ENCODE measurements around the gene TMEM114. TPM values are rescaled to one million over a fixed set of nuclear protein-coding genes. Genes with fewer than 3 reads are reported as not detected.
A peak's percentile ranks its signal among the peaks of the same experiment; 100 is the strongest.
"Not testable (repeated sequence)": the region's sequence is repeated elsewhere in the genome, so short reads cannot be mapped to it uniquely, and the experiment has no call there.

TMEM114 gene
- total RNA-seq, 1 donor, result not detected

DNA sequence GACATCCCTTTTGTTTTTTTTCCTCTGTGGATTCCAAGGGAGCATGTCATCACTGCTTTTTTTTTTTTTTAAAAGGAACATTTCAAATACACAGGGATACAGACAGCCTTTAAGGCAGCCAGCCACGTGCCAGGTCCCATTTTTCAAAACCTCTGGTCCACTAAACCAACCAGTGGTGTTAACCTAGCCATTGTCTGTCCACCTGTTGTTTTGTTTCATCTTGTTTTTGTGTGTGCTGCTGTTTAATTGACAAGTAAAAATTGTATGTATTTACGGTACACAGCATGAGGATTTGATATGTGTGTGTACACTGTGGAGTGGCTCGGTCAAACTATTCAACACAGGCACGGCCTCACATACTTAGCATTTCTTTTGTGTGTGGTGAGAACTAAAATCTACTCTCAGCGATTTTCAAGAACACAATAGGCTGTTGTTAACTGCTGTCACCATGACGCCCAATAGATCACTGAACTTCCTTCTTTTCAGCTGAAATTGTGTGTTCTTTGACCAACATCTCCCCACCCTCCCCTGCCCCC is 19.2 kb downstream of the TMEM114 start:
- H3K4me3 ChIP-seq (ENCODE audit: low read depth, low read length), result no peak overlapping the region
- DNase-seq (ENCODE audit: low read depth), result no peak
- TF ChIP-seq, protein P1, sequence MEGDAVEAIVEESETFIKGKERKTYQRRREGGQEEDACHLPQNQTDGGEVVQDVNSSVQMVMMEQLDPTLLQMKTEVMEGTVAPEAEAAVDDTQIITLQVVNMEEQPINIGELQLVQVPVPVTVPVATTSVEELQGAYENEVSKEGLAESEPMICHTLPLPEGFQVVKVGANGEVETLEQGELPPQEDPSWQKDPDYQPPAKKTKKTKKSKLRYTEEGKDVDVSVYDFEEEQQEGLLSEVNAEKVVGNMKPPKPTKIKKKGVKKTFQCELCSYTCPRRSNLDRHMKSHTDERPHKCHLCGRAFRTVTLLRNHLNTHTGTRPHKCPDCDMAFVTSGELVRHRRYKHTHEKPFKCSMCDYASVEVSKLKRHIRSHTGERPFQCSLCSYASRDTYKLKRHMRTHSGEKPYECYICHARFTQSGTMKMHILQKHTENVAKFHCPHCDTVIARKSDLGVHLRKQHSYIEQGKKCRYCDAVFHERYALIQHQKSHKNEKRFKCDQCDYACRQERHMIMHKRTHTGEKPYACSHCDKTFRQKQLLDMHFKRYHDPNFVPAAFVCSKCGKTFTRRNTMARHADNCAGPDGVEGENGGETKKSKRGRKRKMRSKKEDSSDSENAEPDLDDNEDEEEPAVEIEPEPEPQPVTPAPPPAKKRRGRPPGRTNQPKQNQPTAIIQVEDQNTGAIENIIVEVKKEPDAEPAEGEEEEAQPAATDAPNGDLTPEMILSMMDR (IDR thresholded peaks at IDR 0.05; ENCODE audit: insufficient read depth, low read depth, low read length), result no peak

DNA sequence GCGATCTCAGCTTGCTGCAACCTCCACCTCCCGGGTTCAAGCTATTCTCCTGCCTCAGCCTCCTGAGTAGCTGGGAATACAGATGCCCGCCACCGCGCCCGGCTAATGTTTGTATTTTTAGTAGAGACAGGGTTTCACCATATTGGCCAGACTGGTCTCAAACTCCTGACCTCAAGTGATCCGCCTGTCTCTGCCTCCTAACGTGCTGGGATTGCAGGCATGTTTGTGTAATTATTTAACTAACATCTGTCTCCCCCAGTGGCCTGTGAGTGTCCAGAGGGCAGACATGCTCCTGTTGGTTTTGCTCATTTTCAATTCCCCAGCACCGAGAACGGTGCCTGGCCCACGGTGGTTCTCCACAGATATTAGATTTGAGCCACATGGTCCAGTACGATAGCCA is 19.9 kb downstream of the TMEM114 start:
- not testable (repeated sequence) for H3K4me3 ChIP-seq (ENCODE audit: low read depth, low read length); DNase-seq (ENCODE audit: low read depth)

DNA sequence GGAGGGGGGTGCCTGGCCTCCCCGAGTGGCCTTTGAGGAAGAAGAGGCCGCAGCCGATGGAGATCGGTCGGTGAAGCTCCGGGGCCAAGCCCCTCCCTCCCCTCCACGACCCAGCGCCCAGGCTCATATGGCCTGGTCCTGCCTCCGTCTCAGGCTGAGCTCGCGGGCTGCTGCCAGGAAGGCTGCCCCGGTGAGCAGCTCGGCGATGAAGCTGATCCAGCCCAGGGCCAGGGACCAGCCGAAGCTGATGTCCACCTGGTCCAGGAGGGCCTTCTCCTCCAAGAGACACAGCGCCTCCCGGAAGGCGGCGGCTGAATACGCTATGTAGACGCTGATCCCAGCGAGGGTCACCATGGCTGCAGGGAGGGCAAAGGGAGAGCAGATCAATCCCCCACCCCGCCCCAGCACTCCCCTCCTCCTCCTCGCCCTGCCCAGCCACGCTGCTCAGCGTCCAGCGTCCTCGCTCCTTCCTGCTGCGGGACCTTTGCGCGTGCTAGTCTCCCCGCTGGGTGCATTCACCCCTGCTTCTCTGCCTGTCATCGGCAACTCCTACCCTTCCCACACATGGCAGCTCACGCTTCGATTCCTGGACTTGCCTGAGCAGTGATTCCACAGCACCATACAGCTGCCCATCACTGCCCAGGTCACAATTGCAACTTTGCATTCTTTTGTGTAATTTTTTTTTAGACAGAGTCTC is 20.5 kb downstream of the TMEM114 start:
- no peak for DNase-seq (ENCODE audit: low read depth)
- TF ChIP-seq, protein P1 (IDR thresholded peaks at IDR 0.05; ENCODE audit: insufficient read depth, low read depth, low read length), result no peak
- no peak overlapping the region for H3K4me3 ChIP-seq (ENCODE audit: low read depth, low read length)

DNA sequence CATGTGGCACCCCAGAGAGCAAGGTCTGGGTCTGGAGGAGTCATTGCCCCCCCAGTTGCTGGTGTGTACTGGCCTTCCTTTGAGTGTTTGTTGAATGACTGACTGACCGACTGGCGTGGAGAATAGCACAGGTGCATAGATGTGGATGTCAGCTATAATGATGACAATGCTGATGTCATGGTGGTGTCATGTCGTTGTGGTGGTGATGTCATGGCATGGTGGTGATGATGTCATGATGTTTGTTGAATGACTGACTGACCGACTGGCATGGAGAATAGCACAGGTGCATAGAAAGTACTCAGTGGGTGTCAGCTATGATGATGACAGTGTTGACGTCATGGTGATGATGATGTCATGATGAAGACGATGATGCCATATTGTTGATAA is 22.1 kb downstream of the TMEM114 start:
- TF ChIP-seq, protein P1 (IDR thresholded peaks at IDR 0.05; ENCODE audit: insufficient read depth, low read depth, low read length), result no peak
- DNase-seq (ENCODE audit: low read depth), result no peak
- H3K4me3 ChIP-seq (ENCODE audit: low read depth, low read length), result no peak overlapping the region

DNA sequence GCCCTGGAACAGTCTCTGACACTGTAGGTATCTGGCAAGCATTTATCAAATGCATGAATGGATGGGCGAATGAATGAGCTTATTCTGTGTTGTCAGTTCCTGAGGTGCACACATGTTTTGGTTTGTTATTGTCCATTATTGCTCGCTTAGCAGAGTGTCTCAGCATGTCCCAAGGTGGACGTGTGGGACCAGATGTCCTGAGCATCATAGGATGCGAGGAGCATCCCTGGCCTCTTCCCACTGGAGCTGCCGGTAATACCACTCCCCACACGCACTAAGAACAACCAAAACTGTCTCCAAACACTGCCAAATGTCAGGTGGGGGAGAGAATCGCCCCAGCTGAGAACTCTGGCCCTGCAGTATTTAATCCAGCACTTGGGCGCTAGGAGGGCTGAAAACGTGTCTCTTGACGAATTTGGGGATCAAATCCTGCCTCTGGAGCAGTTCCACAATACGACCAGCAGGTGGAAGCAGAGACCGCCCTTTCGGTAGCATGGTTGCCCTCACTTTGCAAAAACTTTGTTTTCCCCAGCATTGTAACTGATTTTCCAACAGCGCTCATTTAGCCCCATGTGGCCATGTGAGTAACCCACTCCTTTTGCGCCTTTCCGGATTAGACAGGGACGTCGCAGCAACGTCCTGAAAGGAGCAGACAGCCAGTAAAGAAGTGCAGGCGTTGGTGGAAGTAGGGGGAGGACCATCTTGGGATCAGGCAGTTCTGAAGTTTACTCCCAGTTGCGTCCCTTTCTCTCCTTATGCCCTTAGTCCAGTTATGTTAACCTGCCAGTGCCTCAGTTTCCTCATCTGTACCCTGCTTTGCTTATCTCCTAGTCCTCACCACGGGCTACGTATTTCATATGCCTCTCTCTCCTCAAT is 22.7 kb downstream of the TMEM114 start:
- H3K4me3 ChIP-seq (ENCODE audit: low read depth, low read length), result no peak overlapping the region
- TF ChIP-seq, protein P1 (IDR thresholded peaks at IDR 0.05; ENCODE audit: insufficient read depth, low read depth, low read length), result peak; percentile 99
- peak; percentile 88 for DNase-seq (ENCODE audit: low read depth)

DNA sequence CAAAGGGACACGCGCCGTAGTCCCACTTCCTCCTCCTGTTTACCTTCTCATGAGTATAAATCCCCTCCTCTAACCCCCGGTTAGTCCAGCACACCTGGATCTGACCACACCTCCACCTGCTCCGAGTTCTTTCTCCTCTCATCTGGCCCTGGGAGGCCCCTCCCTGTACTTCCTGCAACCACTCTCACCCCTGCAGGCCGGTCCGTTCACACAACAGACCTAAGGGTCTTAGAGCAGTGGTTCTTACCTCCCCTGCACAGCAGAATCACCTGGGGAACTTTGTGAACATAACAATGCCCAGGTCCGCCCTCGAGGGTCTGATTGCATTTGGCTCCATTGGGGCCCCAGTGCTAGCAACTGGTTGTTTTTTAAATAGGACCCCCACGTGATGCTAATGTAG is 24.8 kb downstream of the TMEM114 start:
- DNase-seq (ENCODE audit: low read depth), result no peak
- TF ChIP-seq, protein P1 (IDR thresholded peaks at IDR 0.05; ENCODE audit: insufficient read depth, low read depth, low read length), result no peak
- H3K4me3 ChIP-seq (ENCODE audit: low read depth, low read length), result no peak overlapping the region

DNA sequence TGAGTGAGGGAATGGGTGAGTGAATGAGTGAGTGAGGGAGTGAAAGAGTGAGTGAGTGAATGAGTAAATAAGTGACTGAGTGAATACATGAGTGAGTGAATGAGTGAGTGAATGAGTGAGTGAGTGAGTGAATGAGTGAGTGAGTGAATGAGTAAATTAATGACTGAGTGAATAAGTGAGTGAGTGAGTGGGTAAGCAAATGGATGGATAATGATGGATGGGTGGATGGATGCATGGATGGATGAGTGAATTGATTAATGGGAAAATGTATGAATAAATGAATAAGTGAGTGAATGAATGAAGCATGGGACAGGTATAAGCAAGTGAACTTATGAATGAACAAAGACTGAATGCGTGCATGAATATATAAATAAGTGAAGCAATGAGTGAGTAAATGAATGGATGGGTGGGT is 25.4 kb downstream of the TMEM114 start:
- H3K4me3 ChIP-seq (ENCODE audit: low read depth, low read length), result no peak overlapping the region
- TF ChIP-seq, protein P1 (IDR thresholded peaks at IDR 0.05; ENCODE audit: insufficient read depth, low read depth, low read length), result no peak
- DNase-seq (ENCODE audit: low read depth), result no peak

DNA sequence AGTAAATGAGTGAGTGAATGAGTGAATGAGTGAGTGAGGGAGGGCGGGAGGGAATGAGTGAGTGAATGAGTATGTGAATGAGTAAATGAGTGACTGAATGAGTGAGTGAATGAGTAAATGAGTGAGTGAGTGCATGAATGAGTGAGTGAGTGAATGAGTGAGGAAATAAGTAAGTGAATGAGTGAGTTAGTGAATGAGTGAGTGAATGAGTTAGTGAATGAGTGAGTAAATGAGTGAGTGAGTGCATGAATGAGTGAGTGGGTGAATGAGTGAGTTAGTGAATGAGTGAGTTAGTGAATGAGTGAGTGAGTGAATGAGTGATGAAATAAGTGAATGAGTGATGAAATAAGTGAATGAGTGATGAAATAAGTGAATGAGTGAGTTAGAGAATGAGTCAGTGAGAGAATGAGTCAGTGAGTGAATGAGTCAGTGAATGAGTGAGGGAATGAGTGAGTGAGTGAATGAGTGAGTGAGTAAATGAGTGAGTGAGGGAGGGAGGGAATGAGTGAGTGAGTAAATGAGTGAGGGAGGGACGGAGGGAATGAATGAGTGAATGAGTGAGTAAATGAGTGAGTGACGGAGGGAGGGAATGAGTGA is 26.3 kb downstream of the TMEM114 start:
- H3K4me3 ChIP-seq (ENCODE audit: low read depth, low read length); DNase-seq (ENCODE audit: low read depth): not testable (repeated sequence)

Data from fibroblast of villous mesenchyme (primary cell).